HEK293T (cell line): ENCODE results near the gene GALNT18.

ENCODE experiments used
- CTCF ChIA-PET: fragments of 350-600 bp; formaldehyde crosslinking; extraction: SDS; loops from one replicate; lab custom pipeline; 2021; ENCODE audit warnings: antibody characterized with exemption, inconsistent platforms; lab: Yijun Ruan, JAX
- POLR2A ChIA-PET: fragments of 350-600 bp; formaldehyde crosslinking; extraction: SDS; loops from one replicate; lab custom pipeline; 2020; ENCODE audit warnings: antibody characterized with exemption, inconsistent platforms; lab: Yijun Ruan, JAX
- DNase-seq: peaks from one replicate; pipeline ENCODE4 v3.0.0; 2012; ENCODE audit warnings: mixed read lengths; ENCODE audit errors: extremely low spot score
- ARNT ChIP-seq: fragments of 450-650 bp; IDR thresholded peaks from 2 replicates; pipeline ENCODE4 v1.6.1; 2017; ENCODE audit warnings: mild to moderate bottlenecking
- BHLHE40 ChIP-seq: fragments of 450-650 bp; IDR thresholded peaks from 2 replicates; pipeline ENCODE4 v1.6.1; 2016; ENCODE audit warnings: mild to moderate bottlenecking, moderate library complexity, borderline replicate concordance
- CTBP1 ChIP-seq: fragments of 450-650 bp; IDR thresholded peaks from 2 replicates; pipeline ENCODE4 v1.6.1; 2016; ENCODE audit warnings: borderline replicate concordance
- ELF4 ChIP-seq: fragments of 450-650 bp; IDR thresholded peaks from 2 replicates; pipeline ENCODE4 v1.6.1; 2017; ENCODE audit warnings: antibody characterized with exemption
- FOXA1 ChIP-seq: fragments of 450-650 bp; IDR thresholded peaks from 2 replicates; pipeline ENCODE4 v1.6.1; 2016; ENCODE audit warnings: mild to moderate bottlenecking
- FOXK2 ChIP-seq: fragments of 450-650 bp; IDR thresholded peaks from 2 replicates; pipeline ENCODE4 v1.6.1; 2016; ENCODE audit warnings: mild to moderate bottlenecking
- FOXM1 ChIP-seq: fragments of 450-650 bp; IDR thresholded peaks from 2 replicates; pipeline ENCODE4 v1.6.1; 2017; ENCODE audit warnings: mild to moderate bottlenecking, borderline replicate concordance
- HDGF ChIP-seq: fragments of 450-650 bp; IDR thresholded peaks from 2 replicates; pipeline ENCODE4 v1.6.1; 2017; ENCODE audit warnings: antibody characterized with exemption, borderline replicate concordance
- L3MBTL2 ChIP-seq: fragments of 450-650 bp; conservative IDR thresholded peaks from 2 replicates; pipeline ENCODE4 v1.6.1; 2016; ENCODE audit warnings: mild to moderate bottlenecking
- LEF1 ChIP-seq: fragments of 450-650 bp; IDR thresholded peaks from 2 replicates; pipeline ENCODE4 v1.6.1; 2017; ENCODE audit warnings: mild to moderate bottlenecking, borderline replicate concordance
- NFRKB ChIP-seq: fragments of 450-650 bp; IDR thresholded peaks from 2 replicates; pipeline ENCODE4 v1.6.1; 2016; ENCODE audit warnings: mild to moderate bottlenecking, moderate library complexity
- PKNOX1 ChIP-seq: fragments of 450-650 bp; IDR thresholded peaks from 2 replicates; pipeline ENCODE4 v1.6.1; 2016
- SP1 ChIP-seq: fragments of 450-650 bp; IDR thresholded peaks from 2 replicates; pipeline ENCODE4 v1.6.1; 2017
- SUZ12 ChIP-seq: fragments of 450-650 bp; IDR thresholded peaks from 2 replicates; pipeline ENCODE4 v1.6.1; 2016; ENCODE audit warnings: mild to moderate bottlenecking
- TARDBP ChIP-seq: fragments of 450-650 bp; IDR thresholded peaks from 2 replicates; pipeline ENCODE4 v1.6.1; 2016
- ZNF384 ChIP-seq: fragments of 450-650 bp; IDR thresholded peaks from 2 replicates; pipeline ENCODE4 v1.6.1; 2016

Gene GALNT18

GRCh38 chr11:11563200-11563975 is 58.4 kb downstream of the GALNT18 start:
- ChIA-PET CTCF (no interaction called here), POLR2A (no interaction called here)
- TF ChIP-seq L3MBTL2 (no peak), NFRKB (no peak), ELF4 (no peak), SP1 (no peak), FOXK2 (no peak), SUZ12 (no peak), ARNT (no peak), HDGF (no peak), PKNOX1 (no peak), CTBP1 (no peak), TARDBP (no peak), FOXA1 (no peak), FOXM1 (no peak), LEF1 (no peak), BHLHE40 (no peak), ZNF384 (no peak)
- no peak for DNase-seq

GRCh38 chr11:11561991-11562390 is 59.8 kb downstream of the GALNT18 start:
- ChIA-PET POLR2A (no interaction called here), CTCF (no interaction called here)
- TF ChIP-seq NFRKB (no peak), HDGF (no peak), SP1 (no peak), ELF4 (no peak), PKNOX1 (no peak), FOXA1 (no peak), SUZ12 (no peak), FOXM1 (no peak), ZNF384 (no peak)
- no peak for DNase-seq

GRCh38 chr11:11558826-11559225 is 63.0 kb downstream of the GALNT18 start:
- CTCF ChIA-PET, result no interaction called here
- POLR2A ChIA-PET, result no interaction called here
- TF ChIP-seq SUZ12 (no peak), SP1 (no peak), NFRKB (no peak), TARDBP (no peak), HDGF (no peak), FOXM1 (no peak), ZNF384 (no peak), CTBP1 (no peak), BHLHE40 (no peak), LEF1 (no peak)
- no peak for DNase-seq

- TF ChIP-seq LEF1 (no peak), TARDBP (no peak), FOXM1 (no peak), SUZ12 (no peak), L3MBTL2 (no peak), ELF4 (no peak), PKNOX1 (no peak), FOXK2 (no peak), BHLHE40 (no peak), NFRKB (no peak)
- ChIA-PET POLR2A (no interaction called here), CTCF (no interaction called here)
- DNase-seq, result no peak
Observed at GRCh38 chr11:11558396-11558795, 63.4 kb downstream of the GALNT18 start.

GRCh38 chr11:11555208-11555607 is 66.6 kb downstream of the GALNT18 start:
- no peak for DNase-seq
- TF ChIP-seq BHLHE40 (no peak), FOXK2 (no peak), ZNF384 (no peak), L3MBTL2 (no peak), CTBP1 (no peak), SP1 (no peak), LEF1 (no peak), TARDBP (no peak), HDGF (no peak), ELF4 (no peak), PKNOX1 (no peak)
- ChIA-PET POLR2A (no interaction called here), CTCF (no interaction called here)

GRCh38 chr11:11553573-11553972 is 68.2 kb downstream of the GALNT18 start:
- POLR2A ChIA-PET, result no interaction called here
- TF ChIP-seq L3MBTL2 (no peak), NFRKB (no peak), LEF1 (no peak), ARNT (no peak), TARDBP (no peak), PKNOX1 (no peak), SUZ12 (no peak), CTBP1 (no peak), FOXM1 (no peak), SP1 (no peak), BHLHE40 (no peak), HDGF (no peak), ELF4 (no peak), FOXK2 (no peak), FOXA1 (no peak), ZNF384 (no peak)
- CTCF ChIA-PET, result interaction anchor here (0.6 kb wide), 1 partner anchor 65 kb away, joined by 3 read pairs; no protein-coding TSS in a partner anchor
- DNase-seq, result no peak
